Measurements from ENCODE around the gene LLCFC1. TPM values are rescaled to one million over a fixed set of nuclear protein-coding genes. Genes with fewer than 3 reads are reported as not detected.

LLCFC1 gene
- not detected for total RNA-seq

DNA sequence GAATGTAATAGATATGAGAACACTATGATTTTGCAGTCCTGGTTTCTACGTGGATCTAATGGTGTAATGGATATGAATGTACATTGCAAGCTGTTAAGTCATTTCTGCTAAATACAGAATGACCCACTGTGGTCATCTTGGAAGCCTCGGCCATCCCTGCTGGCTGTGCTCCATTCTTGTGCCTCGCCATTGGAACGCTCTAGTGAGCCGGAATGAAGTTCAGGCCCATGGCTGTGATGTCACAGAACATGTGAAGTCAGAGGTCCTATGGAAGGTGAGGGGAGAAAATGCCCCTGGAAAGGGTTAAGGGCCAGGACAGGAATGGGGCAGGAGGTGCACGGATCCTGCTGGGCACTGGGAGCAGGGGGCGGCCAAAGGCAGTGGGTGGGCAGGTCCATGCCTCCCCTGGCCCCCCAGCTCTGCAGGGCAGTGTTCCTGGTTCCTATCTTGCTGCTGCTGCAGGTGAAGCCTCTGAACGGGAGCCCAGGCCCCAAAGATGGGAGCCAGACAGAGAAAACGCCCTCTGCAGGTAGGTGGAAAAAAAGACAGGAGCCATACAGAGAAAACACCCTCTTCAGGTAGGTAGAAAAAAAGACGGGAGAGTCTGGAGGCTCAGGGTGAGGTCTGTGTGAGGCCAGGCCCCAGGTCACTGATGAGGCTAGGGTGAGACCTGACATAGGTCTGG, at the start of gene LLCFC1:
LLCFC1 (plus strand) TSS at position 259 of the 685 bp plus-strand sequence; CDS start at position 397, 138 bp downstream.
- no peaks in the 10 kb centered on the region for H3K36me3 ChIP-seq
- no peaks in the 10 kb centered on the region for H3K9me3 ChIP-seq
- intact Hi-C loops (cut with DNase I) = no loop called here
- 62% methylated on average over 10 of the region's 10 CpGs for WGBS
- H3K4me3 ChIP-seq = no peak within 1 kb of the TSS
- TF ChIP-seq, protein P1, sequence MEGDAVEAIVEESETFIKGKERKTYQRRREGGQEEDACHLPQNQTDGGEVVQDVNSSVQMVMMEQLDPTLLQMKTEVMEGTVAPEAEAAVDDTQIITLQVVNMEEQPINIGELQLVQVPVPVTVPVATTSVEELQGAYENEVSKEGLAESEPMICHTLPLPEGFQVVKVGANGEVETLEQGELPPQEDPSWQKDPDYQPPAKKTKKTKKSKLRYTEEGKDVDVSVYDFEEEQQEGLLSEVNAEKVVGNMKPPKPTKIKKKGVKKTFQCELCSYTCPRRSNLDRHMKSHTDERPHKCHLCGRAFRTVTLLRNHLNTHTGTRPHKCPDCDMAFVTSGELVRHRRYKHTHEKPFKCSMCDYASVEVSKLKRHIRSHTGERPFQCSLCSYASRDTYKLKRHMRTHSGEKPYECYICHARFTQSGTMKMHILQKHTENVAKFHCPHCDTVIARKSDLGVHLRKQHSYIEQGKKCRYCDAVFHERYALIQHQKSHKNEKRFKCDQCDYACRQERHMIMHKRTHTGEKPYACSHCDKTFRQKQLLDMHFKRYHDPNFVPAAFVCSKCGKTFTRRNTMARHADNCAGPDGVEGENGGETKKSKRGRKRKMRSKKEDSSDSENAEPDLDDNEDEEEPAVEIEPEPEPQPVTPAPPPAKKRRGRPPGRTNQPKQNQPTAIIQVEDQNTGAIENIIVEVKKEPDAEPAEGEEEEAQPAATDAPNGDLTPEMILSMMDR (IDR thresholded peaks at IDR 0.05) = no peak
- TF ChIP-seq POLR2A (IDR thresholded peaks at IDR 0.05; ENCODE audit: low read depth) = no peak
- TF ChIP-seq EP300 (IDR thresholded peaks at IDR 0.05) = no peak
- no peak for TF ChIP-seq POLR2AphosphoS5 (IDR thresholded peaks at IDR 0.05)
- H3K27me3 ChIP-seq = no peaks in the 10 kb centered on the region
- no peak for DNase-seq (ENCODE audit: extremely low spot score)
- no peak within 1 kb of the TSS for H3K27ac ChIP-seq (replicated peaks in 1 of 4)
- no peaks in the 10 kb centered on the region for H3K4me1 ChIP-seq

DNA sequence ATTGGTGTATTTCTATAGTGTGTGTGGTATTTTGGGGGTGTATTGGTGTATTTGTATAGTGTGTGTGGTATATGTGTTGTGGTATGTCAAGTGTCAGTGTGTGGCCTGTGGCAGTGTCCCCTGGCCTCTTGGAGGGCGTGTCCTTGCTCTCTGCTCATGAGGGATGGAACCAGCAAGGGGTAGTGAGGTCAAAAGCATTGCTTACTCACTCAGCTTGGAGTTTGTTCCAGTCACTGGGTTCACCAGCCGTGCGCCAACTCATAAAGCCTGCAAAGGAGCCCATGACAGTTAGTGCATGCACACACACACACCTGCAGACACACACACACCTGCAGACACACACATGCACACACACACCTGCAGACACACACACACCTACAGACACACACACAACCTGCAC, 49.5 kb upstream of the LLCFC1 start:
- H3K36me3 ChIP-seq = no peaks in the 10 kb centered on the region
- H3K4me1 ChIP-seq = no peaks in the 10 kb centered on the region
- no peak for DNase-seq (ENCODE audit: extremely low spot score)
- H3K27ac ChIP-seq (replicated peaks in 1 of 4) = no peak overlapping the region
- no peaks in the 10 kb centered on the region for H3K9me3 ChIP-seq
- H3K4me3 ChIP-seq = no peak overlapping the region
- no peak for TF ChIP-seq EP300 (IDR thresholded peaks at IDR 0.05)
- TF ChIP-seq, protein P1 (IDR thresholded peaks at IDR 0.05) = no peak
- no peak for TF ChIP-seq POLR2A (IDR thresholded peaks at IDR 0.05; ENCODE audit: low read depth)
- H3K27me3 ChIP-seq = peaks cover 0 to 58% (median 0%) of the 10 kb centered on the region in 4 donors
- intact Hi-C loops (cut with DNase I) = no loop called here
- 67% methylated on average over 2 of the region's 3 CpGs for WGBS

DNA sequence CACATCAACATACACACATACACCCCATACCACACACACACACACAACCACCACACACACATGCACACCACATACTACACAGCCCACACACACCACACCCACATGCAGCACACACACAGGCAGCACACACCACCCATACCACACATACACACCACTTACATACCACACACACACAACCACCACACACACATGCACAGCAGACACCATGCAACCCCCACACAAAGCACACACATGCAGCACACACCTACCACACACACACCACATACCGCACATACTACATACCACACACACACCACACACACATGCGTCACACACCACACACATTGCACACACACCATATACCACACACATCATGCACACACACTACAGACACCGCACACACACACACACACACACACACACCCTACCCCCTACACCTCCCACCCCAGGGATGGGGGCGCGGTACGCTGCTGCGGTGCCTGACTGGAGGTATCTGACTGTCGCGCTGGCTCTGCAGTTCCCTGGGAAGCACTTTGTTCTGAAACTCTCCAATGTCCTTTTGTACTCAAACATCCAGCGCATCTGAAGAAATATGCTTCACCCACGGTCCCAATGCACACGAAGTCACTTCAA, 48.3 kb upstream of the LLCFC1 start:
- Histone ChIP-seq H3K4me1 (no peaks in the 10 kb centered on the region), H3K9me3 (no peaks in the 10 kb centered on the region), H3K27me3 (peaks cover 0 to 50% (median 0%) of the 10 kb centered on the region in 4 donors), H3K27ac (replicated peaks in 1 of 4) (no peak overlapping the region), H3K4me3 (no peak overlapping the region), H3K36me3 (no peaks in the 10 kb centered on the region)
- intact Hi-C loops (cut with DNase I) = no loop called here
- 85% methylated on average over 12 of the region's 12 CpGs for WGBS
- DNase-seq (ENCODE audit: extremely low spot score) = no peak
- TF ChIP-seq, protein P1 (IDR thresholded peaks at IDR 0.05) = no peak
- TF ChIP-seq EP300 (IDR thresholded peaks at IDR 0.05) (no peak), POLR2AphosphoS5 (IDR thresholded peaks at IDR 0.05) (no peak), POLR2A (IDR thresholded peaks at IDR 0.05; ENCODE audit: low read depth) (no peak)

DNA sequence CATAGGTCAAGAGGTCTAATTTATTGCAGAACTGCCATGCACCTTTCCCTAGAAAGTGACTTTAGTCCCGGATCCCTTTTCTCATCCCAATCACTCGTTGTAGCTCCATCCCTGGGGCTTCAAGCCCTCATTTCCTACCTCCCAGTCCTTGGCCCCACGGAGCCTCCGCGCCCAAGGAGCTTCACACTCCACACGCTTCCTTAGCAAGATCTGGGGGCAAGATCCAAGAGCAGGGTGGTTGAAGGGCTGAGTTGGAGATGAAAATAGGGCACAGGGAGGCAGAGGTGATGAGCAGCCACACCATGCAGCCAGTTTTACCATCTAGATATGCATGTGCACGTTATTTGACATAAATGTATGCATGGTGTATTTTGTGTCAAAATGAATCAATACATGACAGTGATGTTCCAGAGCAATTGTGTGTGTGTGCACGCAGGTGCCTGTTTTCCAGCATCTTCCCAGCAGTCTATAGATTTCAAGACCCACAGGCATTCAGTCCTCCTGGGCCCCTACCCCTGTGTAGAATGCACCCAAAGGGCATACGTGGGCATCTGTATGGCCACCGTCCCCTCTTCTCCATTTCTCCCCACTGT, 47.7 kb upstream of the LLCFC1 start:
- peaks cover 0 to 51% (median 0%) of the 10 kb centered on the region in 4 donors for H3K27me3 ChIP-seq
- no peaks in the 10 kb centered on the region for H3K4me1 ChIP-seq
- DNase-seq (ENCODE audit: extremely low spot score) = no peak
- no peaks in the 10 kb centered on the region for H3K36me3 ChIP-seq
- no peak overlapping the region for H3K4me3 ChIP-seq
- no peaks in the 10 kb centered on the region for H3K9me3 ChIP-seq
- no peak overlapping the region for H3K27ac ChIP-seq (replicated peaks in 1 of 4)
- intact Hi-C loops (cut with DNase I) = no loop called here
- 79% methylated on average over 9 of the region's 10 CpGs for WGBS
- TF ChIP-seq POLR2AphosphoS5 (IDR thresholded peaks at IDR 0.05) = no peak
- TF ChIP-seq EP300 (IDR thresholded peaks at IDR 0.05) = no peak
- TF ChIP-seq POLR2A (IDR thresholded peaks at IDR 0.05; ENCODE audit: low read depth) = no peak
- TF ChIP-seq, protein P1 (IDR thresholded peaks at IDR 0.05) = no peak

All from esophagus muscularis mucosa (tissue), 4 donors.